GM23338 (cell line): ENCODE results near the gene ZNF385B. TPM values are rescaled to one million over a fixed set of nuclear protein-coding genes. Genes with fewer than 3 reads are reported as not detected.

Experiments
- ATAC-seq: fragments of 200-7000 bp; cut with Tn5 transposase; 3 replicates; pipeline ENCODE4 v1.9.1; 2020
- DNase-seq: peaks from one replicate; pipeline ENCODE4 v3.0.0-alpha.2; 2015; ENCODE audit warnings: low spot score
- H2AFZ ChIP-seq: fragments of 200-600 bp; sonication (generic); 2 replicates; pipeline ENCODE4 v1.8.0; 2016; ENCODE audit warnings: antibody characterized with exemption, mild to moderate bottlenecking, moderate library complexity
- H3F3A ChIP-seq: fragments of 200-600 bp; sonication (generic); replicated peaks from 2 replicates; pipeline ENCODE4 v1.8.0; 2017; ENCODE audit warnings: antibody characterized with exemption, mixed run types, low read depth
- H3K27ac ChIP-seq: fragments of 200-600 bp; sonication (generic); 2 replicates; pipeline ENCODE4 v1.6.1; 2016; ENCODE audit warnings: low read depth
- H3K27me3 ChIP-seq: fragments of 200-600 bp; sonication (generic); 2 replicates; pipeline ENCODE4 v1.8.0; 2016; ENCODE audit warnings: mild to moderate bottlenecking, mixed run types, moderate library complexity; ENCODE audit not compliant: insufficient read depth
- H3K36me3 ChIP-seq: fragments of 200-600 bp; sonication (generic); 2 replicates; pipeline ENCODE4 v1.8.0; 2016; ENCODE audit warnings: mild to moderate bottlenecking; ENCODE audit not compliant: insufficient read depth
- H3K4me1 ChIP-seq: fragments of 200-600 bp; sonication (generic); 2 replicates; pipeline ENCODE4 v1.8.0; 2016; ENCODE audit warnings: mild to moderate bottlenecking, moderate library complexity; ENCODE audit not compliant: insufficient read depth
- H3K4me2 ChIP-seq: fragments of 200-600 bp; sonication (generic); 2 replicates; pipeline ENCODE4 v1.7.1; 2017; ENCODE audit warnings: mixed run types
- H3K4me3 ChIP-seq: fragments of 200-600 bp; sonication (generic); 2 replicates; pipeline ENCODE4 v1.6.1; 2016; ENCODE audit warnings: mixed run types
- H3K79me2 ChIP-seq: fragments of 200-600 bp; sonication (generic); replicated peaks from 2 replicates; pipeline ENCODE4 v1.8.0; 2017; ENCODE audit warnings: mild to moderate bottlenecking; ENCODE audit not compliant: insufficient read depth
- H3K9me2 ChIP-seq: fragments of 200-600 bp; sonication (generic); 2 replicates; pipeline ENCODE4 v1.8.0; 2017; ENCODE audit not compliant: insufficient read depth
- H4K20me1 ChIP-seq: fragments of 200-600 bp; sonication (generic); replicated peaks from 2 replicates; pipeline ENCODE4 v1.8.0; 2017; ENCODE audit warnings: mild to moderate bottlenecking; ENCODE audit not compliant: insufficient read depth
- H3K27ac Mint-ChIP-seq: 2 replicates; pipeline ENCODE4 v1.8.0; 2020; ENCODE audit warnings: inconsistent platforms, mild to moderate bottlenecking, moderate library complexity, mixed read lengths
- H3K27me3 Mint-ChIP-seq: 3 replicates; pipeline ENCODE4 v1.8.0; 2022; ENCODE audit warnings: low read depth, mild to moderate bottlenecking, moderate library complexity, mixed read lengths, inconsistent platforms; ENCODE audit not compliant: insufficient read depth, poor library complexity
- H3K36me3 Mint-ChIP-seq: 3 replicates; pipeline ENCODE4 v1.8.0; 2021; ENCODE audit warnings: low read depth, mild to moderate bottlenecking, inconsistent platforms, moderate library complexity, mixed read lengths
- H3K4me1 Mint-ChIP-seq: 3 replicates; pipeline ENCODE4 v1.8.0; 2020; ENCODE audit warnings: mild to moderate bottlenecking, inconsistent platforms, mixed read lengths
- H3K4me3 Mint-ChIP-seq: 3 replicates; pipeline ENCODE4 v1.8.0; 2021; ENCODE audit warnings: moderate library complexity, mild to moderate bottlenecking, inconsistent platforms, mixed read lengths
- H3K9me3 Mint-ChIP-seq: 3 replicates; pipeline ENCODE4 v1.8.0; 2020; ENCODE audit warnings: moderate library complexity, mild to moderate bottlenecking, inconsistent platforms, mixed read lengths
- CTCF ChIP-seq, 2 experiments: fragments of 200-600 bp in 1 of 2; sonication (generic) in 1 of 2; conservative IDR thresholded peaks; 2 replicates each; pipeline versions ENCODE4 v1.5.1 to v1.6.1; 2016 to 2017; ENCODE audit warnings: antibody characterized with exemption in 2 of 2, low read depth in 2 of 2, mild to moderate bottlenecking in 2 of 2, moderate library complexity in 1 of 2
- EZH2 ChIP-seq: fragments of 200-600 bp; sonication (generic); IDR thresholded peaks from one replicate; pipeline ENCODE4 v1.8.0; 2017; ENCODE audit warnings: antibody characterized with exemption, mild to moderate bottlenecking, low read depth; ENCODE audit not compliant: unreplicated experiment
- EZH2phosphoT487 ChIP-seq: fragments of 200-600 bp; sonication (generic); IDR thresholded peaks from one replicate; pipeline ENCODE4 v1.8.1; 2018; ENCODE audit warnings: antibody characterized with exemption; ENCODE audit not compliant: unreplicated experiment
- NANOG ChIP-seq: IDR thresholded peaks from 2 replicates; pipeline ENCODE4 v1.6.1; 2016; ENCODE audit warnings: antibody characterized with exemption, borderline replicate concordance
- POLR2AphosphoS5 ChIP-seq: IDR thresholded peaks from 2 replicates; pipeline ENCODE4 v1.6.1; 2016; ENCODE audit warnings: antibody characterized with exemption, low read depth
- ZNF114 ChIP-seq: fragments of 250-450 bp; sonication (Bioruptor Pico); IDR thresholded peaks from 2 replicates; pipeline ENCODE4 v1.5.0; 2020; ENCODE audit warnings: mild to moderate bottlenecking, moderate library complexity
- ZNF331 ChIP-seq: fragments of 250-450 bp; sonication (Bioruptor Pico); IDR thresholded peaks from 2 replicates; pipeline ENCODE4 v1.5.0; 2020; ENCODE audit warnings: low read depth, mild to moderate bottlenecking, moderate library complexity
- polyA plus RNA-seq: library from polyadenylated mRNA; unstranded; fragments of >200 nt; fragmentation: Nextera tagmentation; extraction: Ambion mirVana; gene quantifications from 2 replicates; pipeline ENCODE4 v1.2.1, GENCODE V29; 2016
- total RNA-seq: library from RNA; depleted of rRNA; stranded (reverse); fragments of >200 nt; shearing (Covaris generic); gene quantifications from 2 replicates; pipeline ENCODE4 v1.2.3, GENCODE V29; 2014
- TF ChIP-seq, protein P1 (sequence below): fragments of 250-450 bp; sonication (Bioruptor Pico); IDR thresholded peaks from 2 replicates; pipeline ENCODE4 v1.5.0; 2020; ENCODE audit warnings: mild to moderate bottlenecking, moderate library complexity

ZNF385B gene
- total and polyA plus RNA-seq, 2 experiments from 2014 or later: 1.5 to 4.6 TPM

DNA sequence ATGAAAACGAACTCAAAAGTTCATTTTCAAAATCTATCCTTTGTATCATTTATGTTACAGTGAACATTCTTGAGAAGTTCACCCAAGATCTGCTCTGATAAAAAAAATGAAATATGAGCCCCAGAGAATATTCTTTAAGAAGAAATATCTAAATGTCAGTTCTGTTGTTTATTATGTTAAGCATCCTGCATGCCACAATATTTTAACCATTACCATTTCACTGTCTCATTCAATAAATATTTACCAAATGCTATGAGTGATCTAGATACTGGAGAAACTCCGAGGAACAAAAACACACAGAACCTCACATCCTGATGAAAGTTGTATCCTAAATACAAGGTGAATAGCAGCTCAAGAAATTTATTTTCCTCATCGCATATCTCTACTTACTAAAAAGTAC is 170.2 kb downstream of the ZNF385B start:
- no peak overlapping the region for H3K27ac ChIP-seq
- H3F3A ChIP-seq: no peaks in the 10 kb centered on the region
- TF ChIP-seq ZNF331 (CRISPR knock-in tag): no peak
- TF ChIP-seq NANOG: no peak
- TF ChIP-seq ZNF114: no peak
- TF ChIP-seq EZH2: no peak
- H2AFZ ChIP-seq: no peak overlapping the region
- H3K36me3 Mint-ChIP-seq: no peaks in the 10 kb centered on the region; the same call in 2 of the 3 replicates
- no peaks in the 10 kb centered on the region for H3K36me3 ChIP-seq
- H3K27ac Mint-ChIP-seq: no peak overlapping the region
- no peak for ATAC-seq
- peaks cover 1% of the 10 kb centered on the region; the same call in 2 of the 3 replicates for H3K9me3 Mint-ChIP-seq
- no peak overlapping the region for H3K4me3 ChIP-seq
- H3K27me3 Mint-ChIP-seq: peaks cover 1% of the 10 kb centered on the region
- no peak for DNase-seq
- no peaks in the 10 kb centered on the region for H3K79me2 ChIP-seq
- H3K27me3 ChIP-seq: no peaks in the 10 kb centered on the region
- 0 out of 2 replicates have a peak, but pooled peaks cover 3% of the 10 kb centered on the region for H3K4me1 ChIP-seq
- H3K4me3 Mint-ChIP-seq: no peak overlapping the region
- H3K4me2 ChIP-seq: no peak overlapping the region
- H3K9me2 ChIP-seq: 0 out of 2 replicates have a peak, but pooled peaks cover 7% of the 10 kb centered on the region
- peaks cover 3% of the 10 kb centered on the region; the same call in 1 of the 3 replicates for H3K4me1 Mint-ChIP-seq
- no peaks in the 10 kb centered on the region for H4K20me1 ChIP-seq

DNA sequence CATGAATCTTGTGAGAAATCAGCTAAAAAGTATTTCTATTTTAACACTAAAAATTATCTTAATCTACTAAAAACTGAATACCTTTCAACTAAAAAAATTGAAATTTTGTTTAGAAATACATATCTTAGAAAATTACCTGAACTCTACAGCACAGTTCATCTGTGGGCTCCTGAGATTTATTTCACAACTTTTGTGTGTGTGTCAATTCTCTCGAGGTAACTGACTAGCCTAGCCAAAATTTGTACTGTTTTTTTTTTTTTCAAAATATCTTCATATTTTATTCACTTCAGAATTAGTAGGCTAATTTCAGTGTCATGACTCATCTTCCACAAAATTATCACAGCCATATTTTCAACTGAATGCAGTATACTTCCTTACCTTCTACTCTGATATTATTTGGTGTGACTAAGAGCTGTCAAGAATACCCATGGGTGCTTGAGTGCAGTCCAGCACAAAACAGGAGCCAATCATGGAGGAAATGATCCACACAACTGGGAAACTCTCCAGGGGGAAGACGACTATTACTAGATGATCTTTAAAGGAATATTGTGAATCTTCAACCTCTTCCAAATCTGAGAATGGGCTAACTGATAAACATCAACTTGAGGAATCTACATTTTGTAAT is 174.6 kb downstream of the ZNF385B start:
- Mint-ChIP-seq H3K4me3 (no peak overlapping the region), H3K4me1 (no peaks in the 10 kb centered on the region), H3K36me3 (no peaks in the 10 kb centered on the region; the same call in 2 of the 3 replicates), H3K9me3 (peaks cover 7% of the 10 kb centered on the region; the same call in 2 of the 3 replicates), H3K27me3 (peaks cover 1% of the 10 kb centered on the region), H3K27ac (no peak overlapping the region)
- Histone ChIP-seq H3K4me3 (no peak overlapping the region), H3K79me2 (no peaks in the 10 kb centered on the region), H4K20me1 (no peaks in the 10 kb centered on the region), H3K9me2 (0 out of 2 replicates have a peak, but pooled peaks cover 7% of the 10 kb centered on the region), H3F3A (no peaks in the 10 kb centered on the region), H3K4me2 (no peak overlapping the region), H3K27ac (no peak overlapping the region), H2AFZ (no peak overlapping the region), H3K27me3 (no peaks in the 10 kb centered on the region), H3K36me3 (no peaks in the 10 kb centered on the region), H3K4me1 (no peaks in the 10 kb centered on the region)
- DNase-seq: no peak
- no peak for ATAC-seq
- TF ChIP-seq, protein P1, sequence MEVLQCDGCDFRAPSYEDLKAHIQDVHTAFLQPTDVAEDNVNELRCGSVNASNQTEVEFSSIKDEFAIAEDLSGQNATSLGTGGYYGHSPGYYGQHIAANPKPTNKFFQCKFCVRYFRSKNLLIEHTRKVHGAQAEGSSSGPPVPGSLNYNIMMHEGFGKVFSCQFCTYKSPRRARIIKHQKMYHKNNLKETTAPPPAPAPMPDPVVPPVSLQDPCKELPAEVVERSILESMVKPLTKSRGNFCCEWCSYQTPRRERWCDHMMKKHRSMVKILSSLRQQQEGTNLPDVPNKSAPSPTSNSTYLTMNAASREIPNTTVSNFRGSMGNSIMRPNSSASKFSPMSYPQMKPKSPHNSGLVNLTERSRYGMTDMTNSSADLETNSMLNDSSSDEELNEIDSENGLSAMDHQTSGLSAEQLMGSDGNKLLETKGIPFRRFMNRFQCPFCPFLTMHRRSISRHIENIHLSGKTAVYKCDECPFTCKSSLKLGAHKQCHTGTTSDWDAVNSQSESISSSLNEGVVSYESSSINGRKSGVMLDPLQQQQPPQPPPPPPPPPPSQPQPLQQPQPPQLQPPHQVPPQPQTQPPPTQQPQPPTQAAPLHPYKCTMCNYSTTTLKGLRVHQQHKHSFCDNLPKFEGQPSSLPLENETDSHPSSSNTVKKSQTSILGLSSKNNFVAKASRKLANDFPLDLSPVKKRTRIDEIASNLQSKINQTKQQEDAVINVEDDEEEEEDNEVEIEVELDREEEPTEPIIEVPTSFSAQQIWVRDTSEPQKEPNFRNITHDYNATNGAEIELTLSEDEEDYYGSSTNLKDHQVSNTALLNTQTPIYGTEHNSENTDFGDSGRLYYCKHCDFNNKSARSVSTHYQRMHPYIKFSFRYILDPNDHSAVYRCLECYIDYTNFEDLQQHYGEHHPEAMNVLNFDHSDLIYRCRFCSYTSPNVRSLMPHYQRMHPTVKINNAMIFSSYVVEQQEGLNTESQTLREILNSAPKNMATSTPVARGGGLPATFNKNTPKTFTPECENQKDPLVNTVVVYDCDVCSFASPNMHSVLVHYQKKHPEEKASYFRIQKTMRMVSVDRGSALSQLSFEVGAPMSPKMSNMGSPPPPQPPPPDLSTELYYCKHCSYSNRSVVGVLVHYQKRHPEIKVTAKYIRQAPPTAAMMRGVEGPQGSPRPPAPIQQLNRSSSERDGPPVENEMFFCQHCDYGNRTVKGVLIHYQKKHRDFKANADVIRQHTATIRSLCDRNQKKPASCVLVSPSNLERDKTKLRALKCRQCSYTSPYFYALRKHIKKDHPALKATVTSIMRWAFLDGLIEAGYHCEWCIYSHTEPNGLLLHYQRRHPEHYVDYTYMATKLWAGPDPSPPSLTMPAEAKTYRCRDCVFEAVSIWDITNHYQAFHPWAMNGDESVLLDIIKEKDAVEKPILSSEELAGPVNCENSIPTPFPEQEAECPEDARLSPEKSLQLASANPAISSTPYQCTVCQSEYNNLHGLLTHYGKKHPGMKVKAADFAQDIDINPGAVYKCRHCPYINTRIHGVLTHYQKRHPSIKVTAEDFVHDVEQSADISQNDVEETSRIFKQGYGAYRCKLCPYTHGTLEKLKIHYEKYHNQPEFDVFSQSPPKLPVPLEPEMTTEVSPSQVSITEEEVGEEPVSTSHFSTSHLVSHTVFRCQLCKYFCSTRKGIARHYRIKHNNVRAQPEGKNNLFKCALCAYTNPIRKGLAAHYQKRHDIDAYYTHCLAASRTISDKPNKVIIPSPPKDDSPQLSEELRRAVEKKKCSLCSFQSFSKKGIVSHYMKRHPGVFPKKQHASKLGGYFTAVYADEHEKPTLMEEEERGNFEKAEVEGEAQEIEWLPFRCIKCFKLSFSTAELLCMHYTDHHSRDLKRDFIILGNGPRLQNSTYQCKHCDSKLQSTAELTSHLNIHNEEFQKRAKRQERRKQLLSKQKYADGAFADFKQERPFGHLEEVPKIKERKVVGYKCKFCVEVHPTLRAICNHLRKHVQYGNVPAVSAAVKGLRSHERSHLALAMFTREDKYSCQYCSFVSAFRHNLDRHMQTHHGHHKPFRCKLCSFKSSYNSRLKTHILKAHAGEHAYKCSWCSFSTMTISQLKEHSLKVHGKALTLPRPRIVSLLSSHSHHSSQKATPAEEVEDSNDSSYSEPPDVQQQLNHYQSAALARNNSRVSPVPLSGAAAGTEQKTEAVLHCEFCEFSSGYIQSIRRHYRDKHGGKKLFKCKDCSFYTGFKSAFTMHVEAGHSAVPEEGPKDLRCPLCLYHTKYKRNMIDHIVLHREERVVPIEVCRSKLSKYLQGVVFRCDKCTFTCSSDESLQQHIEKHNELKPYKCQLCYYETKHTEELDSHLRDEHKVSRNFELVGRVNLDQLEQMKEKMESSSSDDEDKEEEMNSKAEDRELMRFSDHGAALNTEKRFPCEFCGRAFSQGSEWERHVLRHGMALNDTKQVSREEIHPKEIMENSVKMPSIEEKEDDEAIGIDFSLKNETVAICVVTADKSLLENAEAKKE (CRISPR knock-in tag): no peak
- TF ChIP-seq POLR2AphosphoS5: no peak
- no peak for TF ChIP-seq EZH2
- TF ChIP-seq CTCF (conservative IDR thresholded peaks at IDR 0.05; ENCODE audit: low read depth in 2 of 2): no peak
- TF ChIP-seq EZH2phosphoT487: no peak
